ENCODE results near the gene RPL7A. TPM values are rescaled to one million over a fixed set of nuclear protein-coding genes. Genes with fewer than 3 reads are reported as not detected.

RPL7A gene
- total and polyA plus RNA-seq, 2 donors (not counting 3 experiments of a cell fraction or from before 2014, with no cell fraction given): 2,112 to 2,329 TPM

GRCh38 chr9:133378408-133378962 is 30.5 kb downstream of the RPL7A start:
- CTCF ChIA-PET: interaction anchor here (0.9 to 3.2 kb wide), 4 partner anchors 16 to 108 kb away, joined by 3 to 10 read pairs (median 3); partner anchors contain the start of genes MED22 and RPL7A
- POLR2A ChIA-PET: no interaction called here
- Histone ChIP-seq H2AFZ (ENCODE audit: low read depth, low read length) (no peak overlapping the region), H4K20me1 (replicated peaks; ENCODE audit: control insufficient read depth, extremely low read depth, insufficient read depth, low read length) (peaks cover 2% of the 10 kb centered on the region), H3K9me1 (replicated peaks; ENCODE audit: control insufficient read depth, extremely low read depth, insufficient read depth, low read length) (no peaks in the 10 kb centered on the region), H3K79me2 (ENCODE audit: control insufficient read depth, insufficient read depth, low read length) (peaks cover 23% of the 10 kb centered on the region), H3K36me3 (ENCODE audit: control insufficient read depth in 2 of 2, extremely low read depth in 1 of 2, insufficient read depth in 2 of 2, low read length in 2 of 2) (no peaks in the 10 kb centered on the region), H3K4me2 (ENCODE audit: insufficient read depth, low read length) (no peak overlapping the region), H3K9ac (replicated peaks; ENCODE audit: extremely low read depth, insufficient read depth, low read length) (no peak overlapping the region), H3K27me3 (ENCODE audit: control insufficient read depth in 2 of 2, insufficient read depth in 2 of 2, low read length in 2 of 2) (no peaks in the 10 kb centered on the region), H3K4me3 (replicated peaks in 1 of 3; ENCODE audit: insufficient read depth in 1 of 3, low read depth in 1 of 3, low read length in 3 of 3) (no peak overlapping the region), H3K4me1 (ENCODE audit: control insufficient read depth, extremely low read depth, insufficient read depth, low read length) (peaks cover 10% of the 10 kb centered on the region), H3K27ac (ENCODE audit: insufficient read depth, low read depth, low read length) (no peak overlapping the region), H3K9me3 (replicated peaks; ENCODE audit: control insufficient read depth, insufficient read depth, low read length) (no peaks in the 10 kb centered on the region)
- FAIRE-seq: no peak
- intact Hi-C loops (cut with micrococcal nuclease) (no loop called here), dilution Hi-C loops (cut with MboI; ENCODE audit: extremely low pct_ligation_motif_present, low sequenced_read_pairs) (no loop called here)
- no peak for DNase-seq (ENCODE audit: low read depth, low spot score)
- BruUV-seq (replicated peaks): no TSS peak
- TF ChIP-seq POLR2AphosphoS5 (IDR thresholded peaks at IDR 0.05; ENCODE audit: insufficient read depth, low read depth, low read length): no peak
- TF ChIP-seq, protein P1, sequence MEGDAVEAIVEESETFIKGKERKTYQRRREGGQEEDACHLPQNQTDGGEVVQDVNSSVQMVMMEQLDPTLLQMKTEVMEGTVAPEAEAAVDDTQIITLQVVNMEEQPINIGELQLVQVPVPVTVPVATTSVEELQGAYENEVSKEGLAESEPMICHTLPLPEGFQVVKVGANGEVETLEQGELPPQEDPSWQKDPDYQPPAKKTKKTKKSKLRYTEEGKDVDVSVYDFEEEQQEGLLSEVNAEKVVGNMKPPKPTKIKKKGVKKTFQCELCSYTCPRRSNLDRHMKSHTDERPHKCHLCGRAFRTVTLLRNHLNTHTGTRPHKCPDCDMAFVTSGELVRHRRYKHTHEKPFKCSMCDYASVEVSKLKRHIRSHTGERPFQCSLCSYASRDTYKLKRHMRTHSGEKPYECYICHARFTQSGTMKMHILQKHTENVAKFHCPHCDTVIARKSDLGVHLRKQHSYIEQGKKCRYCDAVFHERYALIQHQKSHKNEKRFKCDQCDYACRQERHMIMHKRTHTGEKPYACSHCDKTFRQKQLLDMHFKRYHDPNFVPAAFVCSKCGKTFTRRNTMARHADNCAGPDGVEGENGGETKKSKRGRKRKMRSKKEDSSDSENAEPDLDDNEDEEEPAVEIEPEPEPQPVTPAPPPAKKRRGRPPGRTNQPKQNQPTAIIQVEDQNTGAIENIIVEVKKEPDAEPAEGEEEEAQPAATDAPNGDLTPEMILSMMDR (IDR thresholded peaks at IDR 0.05; ENCODE audit: extremely low read depth in 1 of 2, insufficient read depth in 1 of 2, low read depth in 1 of 2, low read length in 2 of 2): no peak
- no peak for TF ChIP-seq MYC (IDR thresholded peaks at IDR 0.05; ENCODE audit: low read depth, low read length)
- no peak for TF ChIP-seq GATA2 (IDR thresholded peaks at IDR 0.05; ENCODE audit: insufficient read depth, insufficient read length, low read depth, low read length)
- TF ChIP-seq EZH2 (IDR thresholded peaks at IDR 0.05; ENCODE audit: borderline replicate concordance, low read depth, low read length, severe bottlenecking): no peak
- no peak for TF ChIP-seq FOS (IDR thresholded peaks at IDR 0.05; ENCODE audit: borderline replicate concordance, insufficient read depth, low read length)
- no peak for TF ChIP-seq JUN (IDR thresholded peaks at IDR 0.05; ENCODE audit: borderline replicate concordance, insufficient read depth, insufficient read length, low read depth)
- TF ChIP-seq, protein P2, sequence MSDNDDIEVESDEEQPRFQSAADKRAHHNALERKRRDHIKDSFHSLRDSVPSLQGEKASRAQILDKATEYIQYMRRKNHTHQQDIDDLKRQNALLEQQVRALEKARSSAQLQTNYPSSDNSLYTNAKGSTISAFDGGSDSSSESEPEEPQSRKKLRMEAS (IDR thresholded peaks at IDR 0.05; ENCODE audit: insufficient read depth, insufficient read length): no peak
- TF ChIP-seq POLR2A (IDR thresholded peaks at IDR 0.05; ENCODE audit: low read depth, low read length): no peak
